ENCODE measurements around the gene NEO1. TPM values are rescaled to one million over a fixed set of nuclear protein-coding genes. Genes with fewer than 3 reads are reported as not detected.

The NEO1 gene
- total and polyA plus RNA-seq, 2 of the 13 experiments (the other 11 are each of a cell fraction or from before 2014, with no cell fraction given) = 8.4 to 11.0 TPM

GRCh38 chr15:73344056-73344455, 291.8 kb downstream of the NEO1 start:
- no peak overlapping the region for H3K9ac ChIP-seq (ENCODE audit: insufficient read depth, low read depth, low read length)
- no peak overlapping the region for H3K27ac ChIP-seq (ENCODE audit: extremely low read length, insufficient read depth, low read length)
- H3K4me1 ChIP-seq (ENCODE audit: insufficient read depth, low read length) = no peaks in the 10 kb centered on the region
- H3K4me3 ChIP-seq (replicated peaks in 1 of 3; ENCODE audit: insufficient read depth in 1 of 3, low read depth in 2 of 3, low read length in 3 of 3) = no peak overlapping the region
- no peaks in the 10 kb centered on the region; a peak in 1 of 5 replicates for H3K27me3 ChIP-seq (ENCODE audit: control insufficient read depth in 1 of 2, insufficient read depth in 2 of 2, low read length in 2 of 2)
- ATAC-seq (no peak), DNase-seq (ENCODE audit: low spot score) (no peak), FAIRE-seq (no peak)
- intact Hi-C loops (cut with micrococcal nuclease; ENCODE audit: unreplicated experiment) = no loop called here
- H3K9me3 ChIP-seq (ENCODE audit: low read length) = no peaks in the 10 kb centered on the region
- no peaks in the 10 kb centered on the region for H3K36me3 ChIP-seq (replicated peaks in 1 of 2; ENCODE audit: control insufficient read depth in 1 of 2, insufficient read depth in 2 of 2, low read length in 2 of 2)
- CTCF ChIA-PET (ENCODE audit: low intra/inter-chr PET ratio, low total read pairs) = no interaction called here
- no peaks in the 10 kb centered on the region for H4K20me1 ChIP-seq (ENCODE audit: insufficient read depth, low read length)
- in situ Hi-C loops (cut with HindIII; ENCODE audit: extremely low pct_ligation_motif_present, low pct_unique_long_range_greater_than_20kb) = no loop called here
- no peak overlapping the region for H2AFZ ChIP-seq (ENCODE audit: low read length)
- H3K79me2 ChIP-seq (ENCODE audit: insufficient read depth, low read length) = no peaks in the 10 kb centered on the region
- POLR2A ChIA-PET = no interaction called here
- no peak overlapping the region for H3K4me2 ChIP-seq (ENCODE audit: low read depth, low read length)
- 14% methylated on average over 2 of the region's 3 CpGs for WGBS (ENCODE audit: low lambda C conversion rate)
- no TSS peak for BruUV-seq (replicated peaks)
- TF ChIP-seq ZNF691 (CRISPR knock-in tag; IDR thresholded peaks at IDR 0.05; ENCODE audit: borderline replicate concordance, low read depth) = no peak
- no peak for TF ChIP-seq ZNF10 (CRISPR knock-in tag; IDR thresholded peaks at IDR 0.05; ENCODE audit: borderline replicate concordance, low read depth)
- TF ChIP-seq NFKB2 (CRISPR knock-in tag; IDR thresholded peaks at IDR 0.05; ENCODE audit: borderline replicate concordance) = no peak
- TF ChIP-seq ATF7 (IDR thresholded peaks at IDR 0.05) = no peak
- no peak for TF ChIP-seq ATF7 (CRISPR knock-in tag; IDR thresholded peaks at IDR 0.05)
- no peak for TF ChIP-seq ZBTB38 (CRISPR knock-in tag; IDR thresholded peaks at IDR 0.05)
- TF ChIP-seq CAMTA2 (CRISPR knock-in tag; IDR thresholded peaks at IDR 0.05; ENCODE audit: borderline replicate concordance) = no peak
- TF ChIP-seq ZUFSP (CRISPR knock-in tag; IDR thresholded peaks at IDR 0.05; ENCODE audit: borderline replicate concordance) = no peak
- no peak for TF ChIP-seq ZBTB40 (IDR thresholded peaks at IDR 0.05)
- no peak for TF ChIP-seq ZBTB40 (CRISPR knock-in tag; IDR thresholded peaks at IDR 0.05)
- no peak for TF ChIP-seq ZNF333 (CRISPR knock-in tag; IDR thresholded peaks at IDR 0.05; ENCODE audit: borderline replicate concordance)
- no peak for TF ChIP-seq HNRNPLL (IDR thresholded peaks at IDR 0.05; ENCODE audit: low read depth, low read length, poor library complexity, severe bottlenecking)
